T47D (cell line): Measurements from ENCODE around the gene MSH3.

Experiments
- DNase-seq, 2 experiments: peaks; one replicate each; pipeline versions ENCODE4 v3.0.0 to v3.0.0-alpha.2; 2011 to 2012; ENCODE audit warnings: low read depth in 1 of 2, low spot score in 1 of 2
- JUND ChIP-seq: IDR thresholded peaks from 2 replicates; pipeline ENCODE4 v1.6.1; 2012; ENCODE audit warnings: low read depth
- in situ Hi-C: cut with HindIII; loops from 2 replicates; pipeline ENCODE4 v1.10.0; 2016; ENCODE audit warnings: low sequenced_read_pairs, low pct_unique_long_range_greater_than_20kb

The MSH3 gene

DNA sequence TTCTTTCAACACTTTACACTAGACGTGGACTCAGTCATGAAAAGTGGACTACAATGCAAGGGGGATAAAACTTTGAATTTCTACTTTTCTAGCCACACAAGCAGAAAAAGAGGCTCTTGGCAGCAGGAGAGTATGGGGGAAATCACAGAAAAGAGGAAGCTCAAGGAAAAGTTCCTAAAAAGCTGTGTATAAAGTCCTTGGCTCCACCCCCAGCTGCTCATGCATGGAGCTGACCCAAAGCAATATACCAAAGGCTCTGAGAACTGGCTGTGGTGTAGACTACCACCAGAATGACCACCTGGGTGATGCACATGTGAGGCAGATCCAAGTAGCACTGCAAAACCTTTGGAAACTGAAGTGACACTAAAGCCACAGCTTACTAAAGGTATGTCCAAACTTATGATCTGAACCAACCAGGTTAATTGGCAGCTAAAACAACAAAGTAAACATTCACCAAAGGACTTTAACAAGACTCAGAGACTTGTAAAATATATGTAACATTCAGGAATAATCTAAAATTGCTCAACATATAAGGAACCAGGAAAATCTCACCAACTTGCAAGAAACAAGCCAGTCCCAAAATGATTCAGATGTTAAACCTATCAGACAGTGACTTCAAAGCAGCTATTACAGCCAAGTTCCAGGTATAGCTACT is 250.2 kb downstream of the MSH3 start:
- DNase-seq: no peak
- in situ Hi-C loops: no loop called here
- TF ChIP-seq JUND: no peak

GRCh38 chr5:80905405-80905804 is 251.0 kb downstream of the MSH3 start:
- in situ Hi-C loops: no loop called here
- DNase-seq: no peak
- TF ChIP-seq JUND: no peak

DNA sequence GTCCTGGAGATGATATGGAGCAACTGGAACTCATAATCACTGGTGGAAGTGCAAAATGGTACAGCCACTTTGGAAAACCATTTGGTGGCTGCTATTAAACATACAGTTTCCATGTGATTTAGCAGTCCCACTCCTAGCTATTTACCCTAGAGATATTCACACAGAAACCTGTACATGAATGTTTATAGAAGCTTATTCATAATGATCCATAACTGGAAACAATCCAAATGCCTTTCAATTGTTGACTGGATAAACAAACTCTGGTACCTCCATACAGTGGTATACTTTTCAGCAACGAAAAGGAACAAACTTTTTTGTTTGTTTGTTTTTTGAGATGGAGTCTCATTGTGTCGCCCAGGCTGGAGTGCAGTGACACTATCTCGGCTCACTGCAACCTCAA is 258.0 kb downstream of the MSH3 start:
- no peak for TF ChIP-seq JUND
- in situ Hi-C loops: no loop called here
- DNase-seq: peak in 1 of 2 experiments; percentile 16

GRCh38 chr5:80915716-80916115 is 261.3 kb downstream of the MSH3 start:
- no peak for DNase-seq
- no peak for TF ChIP-seq JUND
- in situ Hi-C loops: no loop called here

DNA sequence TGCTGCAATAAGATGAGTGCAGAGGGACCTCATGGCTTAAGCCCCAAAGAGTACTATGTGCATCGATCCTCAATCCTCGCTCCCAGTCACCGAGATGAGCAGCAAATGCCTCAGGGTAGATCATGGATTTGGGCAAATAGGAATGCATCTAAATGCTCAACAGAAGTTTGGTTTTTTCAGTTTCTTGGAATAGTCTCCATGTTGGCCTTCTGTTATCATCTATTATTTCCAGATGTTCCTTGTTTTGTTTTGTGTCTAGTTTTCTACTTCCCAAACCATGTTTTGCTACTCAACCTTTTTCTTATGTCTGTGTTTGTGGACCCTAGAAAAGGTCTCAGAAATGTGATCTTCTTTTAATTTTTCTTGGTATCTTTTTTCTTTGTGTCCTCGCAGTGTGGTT is 262.2 kb downstream of the MSH3 start:
- DNase-seq: no peak
- in situ Hi-C loops: no loop called here
- no peak for TF ChIP-seq JUND

- DNase-seq: no peak
- TF ChIP-seq JUND: no peak
- in situ Hi-C loops: no loop called here
Observed at GRCh38 chr5:80917631-80918030, 263.2 kb downstream of the MSH3 start.

DNA sequence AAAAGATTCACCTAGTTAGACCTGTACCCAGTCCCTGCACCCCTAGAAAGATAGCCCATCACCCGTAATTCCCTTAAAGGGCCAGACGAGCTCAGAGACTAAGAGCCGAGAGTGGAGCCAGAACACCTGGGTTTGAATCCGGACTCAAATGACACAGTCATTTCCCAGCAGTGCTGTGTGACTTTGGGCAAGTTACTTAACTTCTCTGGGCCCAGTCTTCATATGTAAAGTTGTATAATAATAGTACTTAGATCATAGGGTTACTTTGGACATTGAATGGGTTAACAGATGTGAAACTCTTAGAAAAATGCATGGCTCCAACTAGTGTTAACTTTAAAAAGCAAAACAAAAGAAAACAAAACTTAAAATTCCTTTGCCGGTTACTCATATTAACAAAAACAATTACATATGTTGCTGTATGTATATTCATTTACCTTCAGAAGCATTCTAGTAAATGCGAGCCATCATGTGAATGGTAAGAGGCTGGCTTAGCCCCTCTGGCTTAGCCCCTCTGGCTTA is 265.3 kb downstream of the MSH3 start:
- DNase-seq: no peak
- in situ Hi-C loops: no loop called here
- TF ChIP-seq JUND: no peak

GRCh38 chr5:80920333-80920732 is 265.9 kb downstream of the MSH3 start:
- DNase-seq: peak in 1 of 2 experiments; percentile 11
- TF ChIP-seq JUND: no peak
- in situ Hi-C loops: no loop called here

DNA sequence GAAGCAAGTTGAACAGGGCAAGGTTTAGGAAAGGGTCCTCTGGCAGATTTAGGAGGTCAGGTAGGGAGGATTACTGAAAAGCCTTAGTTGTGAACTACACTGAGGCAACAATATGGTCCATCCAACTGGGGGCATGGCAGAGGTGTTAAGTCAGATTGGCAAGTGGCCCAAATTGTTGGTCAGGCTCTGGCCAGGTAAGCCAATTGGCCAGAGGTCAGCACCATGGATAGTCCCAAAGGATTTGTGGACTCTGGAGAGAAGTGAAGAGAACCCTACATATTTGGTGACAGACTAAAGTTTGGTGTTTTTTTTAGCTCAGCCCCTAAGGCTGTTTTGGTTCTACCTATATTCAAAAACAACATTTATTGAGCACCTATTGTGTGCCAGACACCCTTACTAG is 266.6 kb downstream of the MSH3 start:
- DNase-seq: peak in 1 of 2 experiments; percentile 73
- in situ Hi-C loops: no loop called here
- no peak for TF ChIP-seq JUND

DNA sequence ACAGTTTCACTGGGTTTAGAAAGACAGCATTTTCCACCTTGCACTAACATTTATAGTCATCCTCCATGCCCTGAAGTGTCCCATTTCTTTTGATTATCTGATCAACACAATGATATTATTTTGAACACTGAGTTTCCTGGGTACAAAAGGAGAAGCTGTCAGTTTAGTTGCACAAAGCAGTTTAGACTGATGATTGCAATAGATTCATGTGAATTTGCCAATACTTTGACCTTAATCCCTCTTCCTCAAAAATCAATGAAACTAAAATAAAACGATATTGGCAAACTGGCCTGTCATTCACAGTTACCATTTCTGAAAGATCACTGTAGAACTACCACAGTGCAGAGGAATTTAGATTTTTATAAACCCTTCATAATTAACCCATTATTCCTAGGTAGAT is 271.5 kb downstream of the MSH3 start:
- no peak for DNase-seq
- TF ChIP-seq JUND: no peak
- in situ Hi-C loops: no loop called here
